CD8-positive, alpha-beta memory T cell (primary cell): ENCODE measurements around the gene LRFN2. TPM values are rescaled to one million over a fixed set of nuclear protein-coding genes. Genes with fewer than 3 reads are reported as not detected.

Experiments used
- CTCF ChIA-PET: fragments of 350-600 bp; sonication (Branson Sonifier 250); formaldehyde crosslinking; loops from one replicate; lab custom pipeline; 2021; ENCODE audit warnings: antibody characterized with exemption; lab: Charles Lee
- POLR2A ChIA-PET: fragments of 350-600 bp; sonication (Branson Sonifier 250); formaldehyde crosslinking; loops from one replicate; lab custom pipeline; 2021; ENCODE audit warnings: antibody characterized with exemption; lab: Charles Lee
- DNase-seq, 5 donors: peaks; one replicate each; pipeline versions ENCODE4 v3.0.0 to v3.0.0-alpha.2; 2020 to 2022; ENCODE audit warnings: mixed read lengths in 1 of 5
- H3K27ac ChIP-seq: one replicate; pipeline ENCODE4 v1.7.0; 2013; ENCODE audit warnings: low read depth, mild to moderate bottlenecking, low read length, moderate library complexity
- H3K27me3 ChIP-seq: 2 replicates; pipeline ENCODE4 v1.7.0; 2013; ENCODE audit warnings: low read length, mild to moderate bottlenecking; ENCODE audit not compliant: insufficient read depth, poor library complexity, severe bottlenecking
- H3K36me3 ChIP-seq: 2 replicates; pipeline ENCODE4 v1.7.0; 2013; ENCODE audit warnings: mild to moderate bottlenecking, low read length, moderate library complexity; ENCODE audit not compliant: insufficient read depth
- H3K4me1 ChIP-seq: 2 replicates; pipeline ENCODE4 v1.7.0; 2013; ENCODE audit warnings: mild to moderate bottlenecking, low read length, moderate library complexity; ENCODE audit not compliant: insufficient read depth
- H3K4me3 ChIP-seq: 2 replicates; pipeline ENCODE4 v1.7.0; 2013; ENCODE audit warnings: mild to moderate bottlenecking, low read length
- H3K9me3 ChIP-seq: 2 replicates; pipeline ENCODE4 v1.7.0; 2013; ENCODE audit warnings: mild to moderate bottlenecking, low read length
- H3K27ac Mint-ChIP-seq, 8 donors: one replicate each; pipeline ENCODE4 v1.8.0; 2020 to 2021; ENCODE audit warnings: mixed read lengths in 8 of 8, mild to moderate bottlenecking in 6 of 8, inconsistent platforms in 3 of 8, moderate library complexity in 3 of 8
- H3K27me3 Mint-ChIP-seq, 2 donors: one replicate each; pipeline ENCODE4 v1.8.0; 2020 to 2021; ENCODE audit warnings: mixed read lengths in 2 of 2, mild to moderate bottlenecking in 1 of 2, moderate library complexity in 1 of 2
- H3K36me3 Mint-ChIP-seq, 3 donors: one replicate each; pipeline ENCODE4 v1.8.0; 2020 to 2021; ENCODE audit warnings: mixed read lengths in 3 of 3, inconsistent platforms in 1 of 3, mild to moderate bottlenecking in 1 of 3
- H3K4me1 Mint-ChIP-seq, 3 donors: one replicate each; pipeline ENCODE4 v1.8.0; 2020 to 2021; ENCODE audit warnings: mixed read lengths in 3 of 3, inconsistent platforms in 1 of 3, mild to moderate bottlenecking in 1 of 3
- H3K4me3 Mint-ChIP-seq, 7 donors: one replicate each; pipeline ENCODE4 v1.8.0; 2020 to 2021; ENCODE audit warnings: mixed read lengths in 7 of 7, mild to moderate bottlenecking in 6 of 7, moderate library complexity in 4 of 7, inconsistent platforms in 2 of 7
- H3K9me3 Mint-ChIP-seq, 5 donors: one replicate each; pipeline ENCODE4 v1.8.0; 2020 to 2022; ENCODE audit warnings: mixed read lengths in 5 of 5, mild to moderate bottlenecking in 3 of 5, moderate library complexity in 2 of 5, inconsistent platforms in 1 of 5
- polyA plus RNA-seq: library from polyadenylated mRNA; unstranded; fragments of 300-500 nt; fragmentation: Illumina TruSeq; gene quantifications from one replicate; pipeline ENCODE4 v1.2.3, GENCODE V29; 2021
- total RNA-seq, 2 experiments: library from RNA; stranded (reverse); gene quantifications; one replicate each; pipeline ENCODE4 v1.2.3, GENCODE V29; 2021

Gene LRFN2
- total and polyA plus RNA-seq, 3 experiments from 2014 or later, result 0.29 TPM; not detected in 2

GRCh38 chr6:40520084-40520483, 67.1 kb downstream of the LRFN2 start:
- POLR2A ChIA-PET, result no interaction called here
- no peaks in the 10 kb centered on the region for H3K9me3 Mint-ChIP-seq
- no peaks in the 10 kb centered on the region for H3K36me3 Mint-ChIP-seq
- H3K27ac Mint-ChIP-seq, result no peak overlapping the region
- H3K27me3 ChIP-seq, result no peaks in the 10 kb centered on the region
- CTCF ChIA-PET, result no interaction called here
- DNase-seq, result no peak
- H3K36me3 ChIP-seq, result no peaks in the 10 kb centered on the region
- no peaks in the 10 kb centered on the region for H3K4me1 Mint-ChIP-seq
- H3K9me3 ChIP-seq, result no peaks in the 10 kb centered on the region
- H3K4me3 Mint-ChIP-seq, result peak overlapping the region in 1 of 7 donors; percentile 14
- H3K27ac ChIP-seq, result no peak overlapping the region
- H3K27me3 Mint-ChIP-seq, result peaks cover 6 to 21% of the 10 kb centered on the region in 2 donors
- H3K4me3 ChIP-seq, result no peak overlapping the region
- no peaks in the 10 kb centered on the region for H3K4me1 ChIP-seq

- H3K27me3 Mint-ChIP-seq, result peaks cover 8 to 21% of the 10 kb centered on the region in 2 donors
Measured at GRCh38 chr6:40517654-40518053, 69.5 kb downstream of the LRFN2 start.

GRCh38 chr6:40516429-40516828, 70.7 kb downstream of the LRFN2 start:
- Histone ChIP-seq H3K27me3 (no peaks in the 10 kb centered on the region), H3K36me3 (no peaks in the 10 kb centered on the region), H3K9me3 (no peaks in the 10 kb centered on the region), H3K27ac (no peak overlapping the region), H3K4me3 (no peak overlapping the region), H3K4me1 (no peaks in the 10 kb centered on the region)
- Mint-ChIP-seq H3K4me1 (no peaks in the 10 kb centered on the region), H3K36me3 (no peaks in the 10 kb centered on the region), H3K9me3 (no peaks in the 10 kb centered on the region), H3K27ac (peak overlapping the region in 1 of 8 donors; percentile 80), H3K4me3 (no peak overlapping the region), H3K27me3 (peaks cover 8 to 21% of the 10 kb centered on the region in 2 donors)
- POLR2A ChIA-PET, result no interaction called here
- DNase-seq, result no peak
- CTCF ChIA-PET, result no interaction called here

More at GRCh38 chr6:40517654-40518053, 69.5 kb downstream of the LRFN2 start:
- Mint-ChIP-seq H3K36me3 (no peaks in the 10 kb centered on the region), H3K27ac (no peak overlapping the region), H3K4me3 (no peak overlapping the region), H3K4me1 (no peaks in the 10 kb centered on the region), H3K9me3 (no peaks in the 10 kb centered on the region)
- no peaks in the 10 kb centered on the region for H3K4me1 ChIP-seq
- POLR2A ChIA-PET, result no interaction called here
- no peak overlapping the region for H3K27ac ChIP-seq
- H3K36me3 ChIP-seq, result no peaks in the 10 kb centered on the region
- CTCF ChIA-PET, result no interaction called here
- no peaks in the 10 kb centered on the region for H3K9me3 ChIP-seq
- H3K27me3 ChIP-seq, result no peaks in the 10 kb centered on the region
- no peak overlapping the region for H3K4me3 ChIP-seq
- DNase-seq, result no peak

- ChIA-PET CTCF (no interaction called here), POLR2A (no interaction called here)
- no peak for DNase-seq
- no peak overlapping the region for H3K4me3 Mint-ChIP-seq
- H3K9me3 ChIP-seq, result no peaks in the 10 kb centered on the region
- H3K27me3 ChIP-seq, result no peaks in the 10 kb centered on the region
- H3K4me3 ChIP-seq, result no peak overlapping the region
- H3K36me3 ChIP-seq, result no peaks in the 10 kb centered on the region
- H3K27ac Mint-ChIP-seq, result no peak overlapping the region
- H3K27me3 Mint-ChIP-seq, result peaks cover 3 to 9% of the 10 kb centered on the region in 2 donors
- H3K36me3 Mint-ChIP-seq, result no peaks in the 10 kb centered on the region
- no peaks in the 10 kb centered on the region for H3K9me3 Mint-ChIP-seq
- H3K27ac ChIP-seq, result no peak overlapping the region
- H3K4me1 ChIP-seq, result no peaks in the 10 kb centered on the region
- no peaks in the 10 kb centered on the region for H3K4me1 Mint-ChIP-seq
Measured at GRCh38 chr6:40512340-40512739, 74.8 kb downstream of the LRFN2 start.

- Histone ChIP-seq H3K4me3 (no peak overlapping the region), H3K9me3 (no peaks in the 10 kb centered on the region), H3K36me3 (no peaks in the 10 kb centered on the region), H3K4me1 (no peaks in the 10 kb centered on the region), H3K27ac (no peak overlapping the region), H3K27me3 (no peaks in the 10 kb centered on the region)
- no peak for DNase-seq
- peaks cover 3 to 5% of the 10 kb centered on the region in 2 donors for H3K27me3 Mint-ChIP-seq
- ChIA-PET CTCF (no interaction called here), POLR2A (no interaction called here)
- no peaks in the 10 kb centered on the region for H3K36me3 Mint-ChIP-seq
- H3K27ac Mint-ChIP-seq, result no peak overlapping the region
- H3K9me3 Mint-ChIP-seq, result no peaks in the 10 kb centered on the region
- no peaks in the 10 kb centered on the region for H3K4me1 Mint-ChIP-seq
- no peak overlapping the region for H3K4me3 Mint-ChIP-seq
Measured at GRCh38 chr6:40511884-40512283, 75.3 kb downstream of the LRFN2 start.

GRCh38 chr6:40510442-40510841, 76.7 kb downstream of the LRFN2 start:
- no peaks in the 10 kb centered on the region for H3K36me3 Mint-ChIP-seq
- Histone ChIP-seq H3K4me1 (no peaks in the 10 kb centered on the region), H3K9me3 (no peaks in the 10 kb centered on the region), H3K27me3 (no peaks in the 10 kb centered on the region), H3K36me3 (no peaks in the 10 kb centered on the region), H3K27ac (no peak overlapping the region), H3K4me3 (no peak overlapping the region)
- H3K27me3 Mint-ChIP-seq, result peaks cover 0 to 3% of the 10 kb centered on the region in 2 donors
- no peak overlapping the region for H3K4me3 Mint-ChIP-seq
- H3K27ac Mint-ChIP-seq, result no peak overlapping the region
- ChIA-PET POLR2A (no interaction called here), CTCF (no interaction called here)
- H3K9me3 Mint-ChIP-seq, result no peaks in the 10 kb centered on the region
- H3K4me1 Mint-ChIP-seq, result no peaks in the 10 kb centered on the region
- DNase-seq, result no peak

GRCh38 chr6:40509716-40510260, 77.4 kb downstream of the LRFN2 start:
- CTCF ChIA-PET, result interaction anchor here (0.5 kb wide), 1 partner anchor 162 kb away, joined by 3 read pairs; no protein-coding TSS in a partner anchor
- POLR2A ChIA-PET, result no interaction called here
- H3K4me1 Mint-ChIP-seq, result no peaks in the 10 kb centered on the region

GRCh38 chr6:40509086-40509485, 78.1 kb downstream of the LRFN2 start:
- Mint-ChIP-seq H3K4me1 (no peaks in the 10 kb centered on the region), H3K36me3 (no peaks in the 10 kb centered on the region), H3K27me3 (no peaks in the 10 kb centered on the region), H3K27ac (no peak overlapping the region), H3K4me3 (no peak overlapping the region), H3K9me3 (no peaks in the 10 kb centered on the region)
- no peaks in the 10 kb centered on the region for H3K36me3 ChIP-seq
- H3K4me1 ChIP-seq, result no peaks in the 10 kb centered on the region
- no peaks in the 10 kb centered on the region for H3K27me3 ChIP-seq
- ChIA-PET POLR2A (no interaction called here), CTCF (interaction anchor here (0.5 kb wide), 1 partner anchor 161 kb away, joined by 3 read pairs; no protein-coding TSS in a partner anchor)
- no peaks in the 10 kb centered on the region for H3K9me3 ChIP-seq
- no peak for DNase-seq
- H3K4me3 ChIP-seq, result no peak overlapping the region
- no peak overlapping the region for H3K27ac ChIP-seq

More at GRCh38 chr6:40509716-40510260, 77.4 kb downstream of the LRFN2 start:
- no peak overlapping the region for H3K4me3 ChIP-seq
- no peak overlapping the region for H3K27ac ChIP-seq
- no peaks in the 10 kb centered on the region for H3K4me1 ChIP-seq
- H3K36me3 ChIP-seq, result no peaks in the 10 kb centered on the region
- no peaks in the 10 kb centered on the region for H3K36me3 Mint-ChIP-seq
- H3K4me3 Mint-ChIP-seq, result no peak overlapping the region
- no peaks in the 10 kb centered on the region for H3K27me3 ChIP-seq
- no peaks in the 10 kb centered on the region for H3K9me3 Mint-ChIP-seq
- no peak overlapping the region for H3K27ac Mint-ChIP-seq
- no peak for DNase-seq
- H3K9me3 ChIP-seq, result no peaks in the 10 kb centered on the region
- H3K27me3 Mint-ChIP-seq, result no peaks in the 10 kb centered on the region
